Heart right ventricle (tissue), 16 donors: ENCODE results near the gene CDC27. TPM values are rescaled to one million over a fixed set of nuclear protein-coding genes. Genes with fewer than 3 reads are reported as not detected.
"Not testable (repeated sequence)": the region's sequence is repeated elsewhere in the genome, so short reads cannot be mapped to it uniquely, and the experiment has no call there.

Experiments
- ATAC-seq, 8 donors: fragments of 200-7000 bp; cut with Tn5 transposase; one replicate each; pipeline ENCODE4 v1.9.1; 2020; ENCODE audit warnings: mild to moderate bottlenecking in 8 of 8, moderate library complexity in 8 of 8, moderate number of reproducible peaks in 1 of 8
- DNase-seq, 2 donors: peaks; one replicate each; pipeline ENCODE4 v3.0.0-alpha.2; 2020
- H3K27ac ChIP-seq, 10 donors: fragments of 200-600 bp; sonication (generic) in 2 of 10; one replicate each; pipeline versions ENCODE4 v1.5.0 to v1.8.0; 2020 to 2022; ENCODE audit warnings: mild to moderate bottlenecking in 3 of 10
- H3K27me3 ChIP-seq, 7 donors: fragments of 200-600 bp; one replicate each; pipeline ENCODE4 v1.8.0; 2021 to 2022; ENCODE audit warnings: mild to moderate bottlenecking in 2 of 7
- H3K36me3 ChIP-seq, 9 donors: fragments of 200-600 bp; sonication (generic) in 1 of 9; one replicate each; pipeline versions ENCODE4 v1.5.0 to v1.8.0; 2020 to 2022; ENCODE audit warnings: mild to moderate bottlenecking in 2 of 9
- H3K4me1 ChIP-seq, 9 donors: fragments of 200-600 bp; sonication (generic) in 1 of 9; one replicate each; pipeline versions ENCODE4 v1.5.0 to v1.8.0; 2020 to 2022; ENCODE audit warnings: mild to moderate bottlenecking in 4 of 9
- H3K4me3 ChIP-seq, 10 donors: fragments of 200-600 bp; sonication (generic) in 2 of 10; one replicate each; pipeline versions ENCODE4 v1.5.0 to v1.8.0; 2020 to 2022; ENCODE audit warnings: mild to moderate bottlenecking in 7 of 10, moderate library complexity in 2 of 10
- H3K9me3 ChIP-seq, 11 donors: fragments of 200-600 bp in 10 of 11; sonication (generic) in 2 of 11; one replicate each; pipeline versions ENCODE4 v1.5.0 to v1.8.0; 2013 to 2022; ENCODE audit warnings: mild to moderate bottlenecking in 2 of 11, control low read depth in 1 of 11, moderate library complexity in 1 of 11
- WGBS, 2 donors: extraction: QIAGEN DNeasy Blood & Tissue Kit; methylation state at CpG; one replicate each; pipeline ENCODE4 v1.1.7; 2013; ENCODE audit warnings: inconsistent platforms in 1 of 2; 5-methylcytosine and 5-hydroxymethylcytosine counted together
- intact Hi-C, 10 donors: fragments of 100-400 bp; cut with DNase I; formaldehyde crosslinking; loops; one replicate each; pipeline versions ENCODE4 v1.11.1 to v1.14.2; 2022
- polyA plus RNA-seq, 2 donors: library from polyadenylated mRNA; stranded (reverse); fragments of 200-250 nt; gene quantifications; one replicate each; pipeline ENCODE4 v1.2.3, GENCODE V29; 2013
- total RNA-seq, 10 donors: library from RNA; stranded (reverse); fragmentation: NEBNext Ultra II Directional in 3 of 10; extraction: Animal tissue kit (Norgen Biotek cat#: 25700) in 3 of 10; gene quantifications; one replicate each; pipeline versions ENCODE4 v1.2.1 to v1.2.4, GENCODE V29; 2021 to 2023
- TF ChIP-seq, protein P1 (sequence below), 9 donors: fragments of 200-600 bp; sonication (generic) in 2 of 9; IDR thresholded peaks; one replicate each; pipeline versions ENCODE4 v1.5.0 to v1.8.0; 2021 to 2022; ENCODE audit warnings: antibody characterized with exemption in 9 of 9, mild to moderate bottlenecking in 5 of 9, moderate library complexity in 1 of 9
- donor health status: Arrhythmogenic right ventricular cardiomyopathy.
- donor health status: ischemic (EF 13 %, LVEDD 7.1; RV severe dilation, severe dysfunction).
- donor health status: healthy with polysubstance abuse.
- donor health status: DM: no; HTN: yes; CAD: no.
- donor health status: DM: no; HTN: no; CAD: no.
- donor health status: ischemic (EF 25% LVEDD 6.9; RV normal size, moderate dysfunction).
- donor health status: ischemic (EF 25% LVEDD 5.7; RV mildly dilated, moderate dysfunction).
- donor health status: healthy.
- donor health status: DM: yes; HTN: yes; CAD: no.
- donor health status: Ischemic cardiomyopathy.
- donor health status: ischemic (EF 35%, LVEDD 5.7; RV mildly dilated, moderate dysfunction).
- donor health status: nonischemic (EF 11% LVEDD 7.7; RV severe dilation, severe dysfunction).
- donor health status: DM: yes; HTN: yes; CAD: no.
- donor health status: PGD.
- donor health status: ischemic (EF 29% LVEDD 5.4; RV normal size, mild dysfunction).
- donor health status: nonischemic (EF 23%, LVEDD 6.1; RV moderate dilation, normal function).

The CDC27 gene
- total and polyA plus RNA-seq, 12 donors, result 14.0 to 103 (median 79.7) TPM

GRCh38 chr17:47170710-47171109 is 18.4 kb downstream of the CDC27 start:
- ATAC-seq (no peak), DNase-seq (no peak)
- WGBS, 2 donors, result 93 to 95% methylated on average over 4 of the region's 4 CpGs
- no peaks in the 10 kb centered on the region for H3K9me3 ChIP-seq
- TF ChIP-seq, protein P1, sequence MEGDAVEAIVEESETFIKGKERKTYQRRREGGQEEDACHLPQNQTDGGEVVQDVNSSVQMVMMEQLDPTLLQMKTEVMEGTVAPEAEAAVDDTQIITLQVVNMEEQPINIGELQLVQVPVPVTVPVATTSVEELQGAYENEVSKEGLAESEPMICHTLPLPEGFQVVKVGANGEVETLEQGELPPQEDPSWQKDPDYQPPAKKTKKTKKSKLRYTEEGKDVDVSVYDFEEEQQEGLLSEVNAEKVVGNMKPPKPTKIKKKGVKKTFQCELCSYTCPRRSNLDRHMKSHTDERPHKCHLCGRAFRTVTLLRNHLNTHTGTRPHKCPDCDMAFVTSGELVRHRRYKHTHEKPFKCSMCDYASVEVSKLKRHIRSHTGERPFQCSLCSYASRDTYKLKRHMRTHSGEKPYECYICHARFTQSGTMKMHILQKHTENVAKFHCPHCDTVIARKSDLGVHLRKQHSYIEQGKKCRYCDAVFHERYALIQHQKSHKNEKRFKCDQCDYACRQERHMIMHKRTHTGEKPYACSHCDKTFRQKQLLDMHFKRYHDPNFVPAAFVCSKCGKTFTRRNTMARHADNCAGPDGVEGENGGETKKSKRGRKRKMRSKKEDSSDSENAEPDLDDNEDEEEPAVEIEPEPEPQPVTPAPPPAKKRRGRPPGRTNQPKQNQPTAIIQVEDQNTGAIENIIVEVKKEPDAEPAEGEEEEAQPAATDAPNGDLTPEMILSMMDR (IDR thresholded peaks at IDR 0.05), result no peak
- peaks cover 0 to 58% (median 14%) of the 10 kb centered on the region in 9 donors for H3K4me1 ChIP-seq
- intact Hi-C loops, result loop anchor here in 1 of 10 donors (10.0 kb wide), 1 partner anchor 54 kb away; no protein-coding TSS in a partner anchor
- no peaks in the 10 kb centered on the region for H3K27me3 ChIP-seq
- H3K4me3 ChIP-seq, result no peak overlapping the region
- no peak overlapping the region for H3K27ac ChIP-seq
- peaks cover 0 to 95% (median 33%) of the 10 kb centered on the region in 9 donors for H3K36me3 ChIP-seq

DNA sequence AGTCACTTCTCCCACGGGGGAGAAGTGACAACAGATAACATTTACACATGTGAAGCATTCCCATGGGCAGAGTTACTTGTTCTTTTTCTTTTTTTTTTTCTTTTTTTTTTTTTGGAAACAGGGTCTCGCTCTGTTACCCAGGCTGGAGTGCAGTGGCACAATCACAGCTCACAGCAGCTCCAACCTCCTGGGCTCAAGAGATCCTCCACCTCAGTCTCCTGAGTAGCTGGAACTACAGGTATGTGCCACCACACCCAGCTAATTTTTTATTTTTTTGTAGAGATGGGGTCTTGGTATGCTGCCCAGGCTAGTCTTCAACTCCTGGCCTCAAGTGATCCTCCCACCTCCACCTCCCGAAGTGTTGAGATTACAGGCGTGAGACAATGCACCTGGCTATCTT is 20.2 kb downstream of the CDC27 start:
- DNase-seq, H3K27ac ChIP-seq, H3K9me3 ChIP-seq, ATAC-seq, H3K27me3 ChIP-seq, H3K4me3 ChIP-seq: not testable (repeated sequence)
- WGBS, 2 donors, result 80 to 84% methylated on average over 4 of the region's 4 CpGs
- H3K4me1 ChIP-seq, result peaks cover 0 to 61% (median 13%) of the 10 kb centered on the region in 9 donors
- intact Hi-C loops, result loop anchor here in 1 of 10 donors (10.0 kb wide), 1 partner anchor 146 kb away; no protein-coding TSS in a partner anchor
- peaks cover 0 to 97% (median 24%) of the 10 kb centered on the region in 9 donors for H3K36me3 ChIP-seq

GRCh38 chr17:47166854-47167253 is 22.2 kb downstream of the CDC27 start:
- intact Hi-C loops, result loop anchor here in 1 of 10 donors (10.0 kb wide), 1 partner anchor 148 kb away; no protein-coding TSS in a partner anchor
- Histone ChIP-seq H3K36me3 (peaks cover 0 to 97% (median 24%) of the 10 kb centered on the region in 9 donors), H3K4me1 (peaks cover 0 to 63% (median 16%) of the 10 kb centered on the region in 9 donors)
- H3K27me3 ChIP-seq, H3K4me3 ChIP-seq, H3K27ac ChIP-seq, DNase-seq, ATAC-seq, H3K9me3 ChIP-seq: not testable (repeated sequence)
- 71 to 84% methylated on average over 5 of the region's 5 CpGs for whole genome bisulfite sequencing, 2 donors

GRCh38 chr17:47165137-47165536 is 24.0 kb downstream of the CDC27 start:
- intact Hi-C loops, result loop anchor here in 1 of 10 donors (10.0 kb wide), 1 partner anchor 150 kb away; no protein-coding TSS in a partner anchor
- H3K36me3 ChIP-seq, result peaks cover 0 to 97% (median 19%) of the 10 kb centered on the region in 9 donors
- ATAC-seq, result peak in 3 of 8 donors; percentile 55 to 88 (median 57)

GRCh38 chr17:47164263-47164662 is 24.8 kb downstream of the CDC27 start:
- Histone ChIP-seq H3K36me3 (peaks cover 0 to 97% (median 26%) of the 10 kb centered on the region in 9 donors), H3K27ac (no peak overlapping the region), H3K9me3 (no peaks in the 10 kb centered on the region), H3K4me1 (peaks cover 0 to 49% (median 16%) of the 10 kb centered on the region in 9 donors), H3K27me3 (no peaks in the 10 kb centered on the region), H3K4me3 (no peak overlapping the region)
- TF ChIP-seq, protein P1 (IDR thresholded peaks at IDR 0.05), result no peak
- intact Hi-C loops, result loop anchor here in 1 of 10 donors (10.0 kb wide), 1 partner anchor 151 kb away; no protein-coding TSS in a partner anchor
- WGBS, 2 donors, result 95 to 96% methylated on average over 5 of the region's 5 CpGs
- DNase-seq (no peak), ATAC-seq (peak in 1 of 8 donors; percentile 23)

More at GRCh38 chr17:47165137-47165536, 24.0 kb downstream of the CDC27 start:
- no peaks in the 10 kb centered on the region for H3K9me3 ChIP-seq
- no peak for DNase-seq
- H3K4me1 ChIP-seq, result peaks cover 0 to 54% (median 16%) of the 10 kb centered on the region in 9 donors
- H3K27me3 ChIP-seq, result no peaks in the 10 kb centered on the region
- TF ChIP-seq, protein P1 (IDR thresholded peaks at IDR 0.05), result no peak
- no peak overlapping the region for H3K27ac ChIP-seq
- no peak overlapping the region for H3K4me3 ChIP-seq
- WGBS, 2 donors, result 40 to 46% methylated on average over 2 of the region's 2 CpGs
